GM12892 (cell line): Measurements from ENCODE around the gene HMCN1.

Experiments used
- DNase-seq: peaks from one replicate; pipeline ENCODE4 v3.0.0; 2011; ENCODE audit not compliant: insufficient read length
- FAIRE-seq: peaks from 2 replicates; lab custom pipeline; 2011; peaks lifted over from hg19 to GRCh38; lab: Jason Lieb, UNC
- POLR2A ChIP-seq: IDR thresholded peaks from 2 replicates; pipeline ENCODE4 v1.6.1; 2011; ENCODE audit warnings: low read depth, low read length, control low read depth
- POLR2AphosphoS5 ChIP-seq: IDR thresholded peaks from 2 replicates; pipeline ENCODE4 v1.6.1; 2011; ENCODE audit warnings: low read depth, low read length, control low read depth
- TAF1 ChIP-seq: IDR thresholded peaks from 2 replicates; pipeline ENCODE4 v1.6.1; 2011; ENCODE audit warnings: low read depth, mild to moderate bottlenecking, control low read depth, low read length, borderline replicate concordance

The HMCN1 gene

DNA sequence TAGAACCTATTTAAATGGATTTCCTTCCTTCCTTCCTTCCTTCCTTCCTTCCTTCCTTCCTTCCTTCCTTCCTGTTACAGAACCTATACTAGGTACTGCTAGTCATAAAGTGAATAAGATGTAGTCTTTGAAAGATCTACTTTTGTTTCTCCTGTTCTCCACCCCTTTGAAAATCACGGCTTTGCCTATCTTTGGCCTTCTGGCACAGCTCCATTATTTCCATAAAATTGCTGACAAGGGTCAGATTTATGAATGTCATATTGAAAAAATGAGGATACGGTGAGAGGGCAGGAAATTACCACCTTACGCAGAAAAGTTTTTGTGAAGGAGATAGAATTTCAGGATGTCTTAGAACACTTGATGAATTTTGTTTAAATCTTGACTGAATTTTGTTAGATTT, 18.1 kb upstream of the HMCN1 start:
- TF ChIP-seq POLR2AphosphoS5 (no peak), TAF1 (no peak), POLR2A (no peak)
- DNase-seq (no peak), FAIRE-seq (no peak)

DNA sequence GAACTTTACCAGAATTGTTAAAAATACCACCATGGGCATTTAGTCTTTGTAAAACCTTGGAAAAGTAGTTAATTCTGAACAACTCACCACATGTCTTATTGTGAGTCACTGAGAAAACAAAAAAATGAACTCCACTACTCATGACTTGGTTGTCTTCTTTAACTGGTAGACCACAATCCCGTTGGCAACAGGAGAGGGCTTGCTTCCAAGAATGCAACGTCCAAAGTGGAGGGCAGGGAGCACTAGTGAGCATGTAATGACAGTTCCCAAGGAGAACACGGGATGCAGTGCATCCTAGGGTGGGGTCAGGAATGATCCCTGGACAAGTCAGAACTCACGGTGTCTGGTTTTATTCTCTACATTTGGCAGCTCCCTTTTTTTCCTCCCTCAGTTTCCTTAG, 15.2 kb upstream of the HMCN1 start:
- FAIRE-seq (no peak), DNase-seq (no peak)
- TF ChIP-seq POLR2AphosphoS5, result no peak
- no peak for TF ChIP-seq POLR2A
- TF ChIP-seq TAF1, result no peak

DNA sequence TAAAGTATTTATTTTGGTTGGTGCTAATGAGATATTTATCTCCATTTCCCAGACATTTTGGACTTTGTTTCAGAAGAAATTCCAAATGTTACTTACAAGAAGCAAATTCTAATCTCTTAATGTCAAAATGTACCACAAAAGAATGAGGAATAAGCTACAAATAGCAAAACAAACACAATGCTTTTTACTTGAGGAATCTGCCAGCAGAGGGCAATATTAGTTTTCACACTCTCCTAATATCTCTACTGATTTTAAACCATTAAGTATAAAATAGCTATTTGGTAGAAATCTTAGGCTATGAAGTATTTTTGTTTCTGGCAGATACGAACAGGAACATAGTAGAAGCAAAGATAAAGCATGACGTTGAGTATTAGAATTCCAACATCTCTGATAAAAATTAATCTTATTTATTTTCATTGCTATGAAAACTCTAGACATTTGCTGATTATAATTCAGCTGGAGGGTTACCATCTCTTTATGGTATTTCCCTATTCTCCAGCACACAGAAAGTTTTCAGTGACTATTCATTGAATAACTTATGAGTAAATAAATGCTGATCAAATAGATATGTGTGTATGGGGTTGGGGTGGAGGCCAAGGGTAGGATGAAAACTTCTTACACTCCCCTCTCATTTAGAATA, 13.4 kb upstream of the HMCN1 start:
- FAIRE-seq (peak; percentile 48), DNase-seq (no peak)
- no peak for TF ChIP-seq POLR2AphosphoS5
- TF ChIP-seq POLR2A, result no peak

DNA sequence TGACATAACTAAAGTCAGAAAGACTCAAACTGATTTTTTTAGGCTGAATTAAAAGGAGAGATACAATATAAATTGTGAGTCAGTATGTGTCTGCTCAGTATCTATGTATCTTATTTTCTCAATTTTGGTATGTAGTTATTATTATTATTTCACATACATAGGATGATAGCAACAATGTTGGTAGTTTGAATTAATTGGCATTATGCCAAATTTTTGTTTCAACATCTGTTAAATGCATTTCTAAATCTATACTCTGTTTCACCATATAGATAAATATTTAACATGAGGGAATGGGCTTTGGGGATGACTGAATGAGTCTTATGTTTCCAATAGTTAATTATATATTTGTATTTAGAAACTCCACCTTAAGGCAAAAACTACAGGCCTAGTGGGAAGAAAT, 12.6 kb upstream of the HMCN1 start:
- FAIRE-seq (no peak), DNase-seq (no peak)
- TF ChIP-seq POLR2A (no peak), POLR2AphosphoS5 (no peak), TAF1 (no peak)

DNA sequence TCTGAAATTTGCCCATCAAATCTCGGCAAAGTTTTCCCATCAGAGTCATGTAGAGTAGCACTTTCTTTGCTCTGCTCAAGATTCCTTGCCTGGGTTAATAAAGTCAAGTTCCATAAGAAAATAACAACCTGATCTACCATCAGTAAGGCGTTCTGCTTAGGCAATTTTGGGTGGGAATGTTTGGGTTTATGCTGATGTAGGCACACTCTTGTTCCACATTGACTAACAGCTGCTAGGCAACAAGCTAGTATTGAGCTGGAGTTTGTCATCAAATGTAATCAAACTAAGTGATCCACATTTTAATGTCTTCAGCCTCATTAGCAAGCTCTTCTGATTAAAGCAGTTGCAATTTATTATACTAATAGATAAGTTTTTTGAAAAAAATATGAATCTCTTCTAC, 12.1 kb upstream of the HMCN1 start:
- DNase-seq (no peak), FAIRE-seq (no peak)
- no peak for TF ChIP-seq TAF1
- TF ChIP-seq POLR2AphosphoS5, result no peak
- no peak for TF ChIP-seq POLR2A

DNA sequence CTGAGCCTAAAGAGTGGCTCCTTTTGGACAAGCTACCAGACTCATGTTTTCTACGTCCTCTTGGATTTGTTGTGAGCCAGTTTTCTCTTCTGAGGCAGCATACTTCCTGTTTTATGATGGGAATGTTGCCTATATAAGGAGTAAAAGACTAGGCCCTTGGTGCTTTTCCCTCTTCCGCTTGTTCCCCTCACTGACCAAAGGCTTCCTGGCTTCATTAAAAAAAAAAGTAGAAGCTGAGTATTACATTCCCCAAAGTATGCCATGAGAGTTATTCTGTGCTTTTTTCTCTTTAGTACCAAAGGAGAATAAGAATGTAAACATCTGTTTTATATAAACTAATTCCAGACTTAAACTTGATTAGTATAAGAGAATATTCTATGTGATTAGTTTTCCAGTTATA, 6.5 kb upstream of the HMCN1 start:
- TF ChIP-seq POLR2AphosphoS5 (no peak), POLR2A (no peak), TAF1 (no peak)
- FAIRE-seq (no peak), DNase-seq (no peak)

DNA sequence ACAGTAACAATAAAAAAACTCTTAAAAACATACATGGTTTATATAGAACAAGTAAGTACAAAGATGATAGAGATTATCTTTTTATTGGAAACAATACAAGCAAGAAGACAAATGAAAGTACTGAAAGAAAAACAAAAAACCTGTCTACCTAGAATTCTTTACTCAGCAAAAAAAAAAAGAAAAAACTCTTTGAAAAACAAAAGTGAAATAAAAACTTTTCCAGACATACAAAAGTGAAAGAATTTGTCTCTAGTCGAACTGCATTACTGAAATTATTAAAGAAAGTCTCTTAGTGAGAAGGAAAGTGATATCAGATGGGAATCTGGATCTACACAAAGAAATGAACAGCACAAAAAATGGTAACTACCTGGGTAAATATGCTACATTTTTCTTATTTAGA, 2.7 kb upstream of the HMCN1 start:
- no peak for DNase-seq
- FAIRE-seq, result no peak
- no peak for TF ChIP-seq TAF1

DNA sequence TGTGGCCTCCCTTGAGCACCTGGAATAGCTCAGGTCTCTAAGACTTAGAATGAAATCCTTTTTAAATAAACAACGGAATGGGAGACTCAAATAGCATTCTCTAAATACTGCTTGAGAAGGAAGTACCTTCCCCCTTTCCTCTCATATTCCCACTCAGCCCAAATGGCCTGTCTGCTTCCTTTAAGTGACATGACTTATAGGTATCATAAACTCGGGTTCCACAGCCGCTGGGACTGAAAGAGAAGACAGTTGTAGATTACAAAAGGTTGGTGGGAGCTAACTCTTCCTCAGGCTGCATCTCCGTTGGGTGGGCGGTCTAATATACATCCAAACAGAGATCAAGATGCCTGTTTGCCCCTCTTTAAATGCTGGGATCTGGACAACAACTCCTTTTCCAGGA, 1.2 kb upstream of the HMCN1 start:
- no peak for DNase-seq
- no peak for TF ChIP-seq TAF1
- TF ChIP-seq POLR2AphosphoS5, result no peak
- no peak for TF ChIP-seq POLR2A
- FAIRE-seq, result no peak

DNA sequence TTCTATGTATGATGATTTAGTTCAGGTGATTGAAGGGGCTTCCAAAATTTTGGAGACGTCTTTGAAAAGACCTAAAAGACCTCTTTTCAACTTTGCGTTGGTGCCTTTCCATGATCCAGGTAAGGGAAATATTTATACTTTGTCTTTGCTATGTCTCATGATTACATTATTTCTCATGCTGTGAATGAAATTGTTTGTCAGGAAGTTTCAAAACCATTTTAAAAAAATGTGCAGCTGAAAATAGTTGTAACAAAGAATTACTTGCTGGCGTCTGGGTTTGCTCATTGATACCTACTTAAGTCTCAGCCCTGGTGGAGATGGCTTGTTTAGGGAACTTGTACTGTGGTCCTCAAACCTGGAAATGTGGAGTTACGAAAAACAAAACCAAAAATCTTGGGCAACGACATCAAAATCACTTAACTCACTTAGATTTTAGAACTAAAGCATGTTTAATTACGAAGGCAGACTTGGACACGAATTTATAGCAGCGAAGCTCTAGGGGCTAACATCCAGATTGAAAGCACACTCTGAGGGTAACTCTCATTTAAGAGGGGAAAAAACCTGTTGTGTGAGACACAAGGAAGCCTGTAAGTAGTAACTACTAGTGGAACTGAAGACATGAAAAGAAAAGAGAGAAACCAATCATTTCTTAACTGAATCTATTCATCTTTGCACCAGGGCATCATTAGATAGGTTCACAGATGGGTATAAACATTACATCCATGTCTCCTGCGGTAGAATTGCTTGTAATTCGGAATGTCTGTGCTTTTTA, 924 bp downstream of the HMCN1 start:
- no peak for TF ChIP-seq POLR2A
- no peak for TF ChIP-seq TAF1
- no peak for TF ChIP-seq POLR2AphosphoS5
- no peak for FAIRE-seq
- DNase-seq, result no peak

DNA sequence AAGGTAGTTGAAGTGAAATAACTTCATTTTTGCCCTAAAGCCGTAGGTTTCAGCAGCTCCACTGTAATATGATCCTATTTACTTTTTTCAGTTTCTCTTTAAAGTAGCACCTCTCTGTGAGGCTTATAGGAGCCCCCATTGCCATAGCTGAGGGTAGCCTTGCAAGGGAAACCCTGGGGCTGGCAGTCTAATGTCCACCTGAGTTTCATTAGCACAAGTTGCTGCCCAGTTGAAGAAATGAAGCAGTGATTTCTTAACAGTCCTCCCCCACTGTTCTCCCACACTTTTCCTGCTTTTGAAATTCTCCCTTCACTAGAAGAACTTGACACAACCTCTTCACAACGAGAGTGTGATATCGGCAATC, 1.5 kb downstream of the HMCN1 start:
- FAIRE-seq (no peak), DNase-seq (no peak)
- no peak for TF ChIP-seq TAF1
- TF ChIP-seq POLR2AphosphoS5, result no peak
- TF ChIP-seq POLR2A, result no peak

DNA sequence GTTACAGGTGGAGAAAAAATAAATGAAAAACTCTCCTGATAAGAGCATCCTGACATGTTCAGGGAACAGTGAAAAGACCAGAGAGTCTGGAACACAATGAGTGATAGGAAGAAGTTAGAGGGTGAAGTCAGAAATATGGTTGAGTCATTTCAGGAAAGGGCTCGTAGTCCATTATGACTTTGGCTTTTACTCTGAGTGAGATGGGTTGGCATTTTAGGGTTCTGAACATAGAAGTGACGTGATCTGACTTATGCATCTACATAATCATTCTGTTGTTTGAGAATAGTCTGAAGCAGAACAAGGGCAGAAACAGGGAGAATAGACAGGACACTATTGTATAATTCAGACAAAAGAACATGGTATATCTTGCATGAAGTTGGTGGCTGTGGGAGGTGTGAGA, 5.8 kb downstream of the HMCN1 start:
- TF ChIP-seq POLR2AphosphoS5, result no peak
- no peak for TF ChIP-seq POLR2A
- TF ChIP-seq TAF1, result no peak
- FAIRE-seq, result no peak
- no peak for DNase-seq

DNA sequence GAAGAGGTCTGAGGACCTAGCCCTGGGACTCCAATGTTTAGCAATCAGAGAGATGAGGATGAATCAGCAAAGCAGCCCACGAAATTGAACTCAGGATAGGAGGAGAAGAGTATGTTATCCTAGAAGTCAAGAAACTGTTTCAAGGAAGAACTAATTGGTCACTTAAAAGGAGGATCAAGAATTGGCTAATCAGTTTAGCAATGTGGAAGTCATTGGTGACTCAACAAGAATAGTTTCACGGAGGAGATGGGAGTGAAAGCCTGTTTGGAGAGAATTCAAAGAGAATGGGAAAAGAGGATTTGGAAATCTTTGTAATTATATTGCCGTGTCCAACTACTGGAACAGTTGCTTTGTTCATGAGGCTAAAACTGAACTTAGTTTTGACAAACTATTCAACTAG, 7.4 kb downstream of the HMCN1 start:
- FAIRE-seq (no peak), DNase-seq (no peak)
- no peak for TF ChIP-seq POLR2AphosphoS5
- TF ChIP-seq POLR2A, result no peak
- TF ChIP-seq TAF1, result no peak
